IPS DF 4.7 (cell line): ENCODE measurements around the gene FAM53A.
"Not testable (repeated sequence)": the region's sequence is repeated elsewhere in the genome, so short reads cannot be mapped to it uniquely, and the experiment has no call there.

Source experiments
- DNase-seq: peaks from one replicate; pipeline ENCODE4 v3.0.0-alpha.2; 2013; ENCODE audit warnings: low spot score; ENCODE audit errors: extremely low read depth

FAM53A gene

GRCh38 chr4:1685235-1686150, 1.4 kb upstream of the FAM53A start:
- DNase-seq, result no peak

- no peak for DNase-seq
Observed at GRCh38 chr4:1684506-1685234, 557 bp upstream of the FAM53A start.

- DNase-seq, result no peak
Observed at GRCh38 chr4:1683261-1683735, 815 bp downstream of the FAM53A start.

DNA sequence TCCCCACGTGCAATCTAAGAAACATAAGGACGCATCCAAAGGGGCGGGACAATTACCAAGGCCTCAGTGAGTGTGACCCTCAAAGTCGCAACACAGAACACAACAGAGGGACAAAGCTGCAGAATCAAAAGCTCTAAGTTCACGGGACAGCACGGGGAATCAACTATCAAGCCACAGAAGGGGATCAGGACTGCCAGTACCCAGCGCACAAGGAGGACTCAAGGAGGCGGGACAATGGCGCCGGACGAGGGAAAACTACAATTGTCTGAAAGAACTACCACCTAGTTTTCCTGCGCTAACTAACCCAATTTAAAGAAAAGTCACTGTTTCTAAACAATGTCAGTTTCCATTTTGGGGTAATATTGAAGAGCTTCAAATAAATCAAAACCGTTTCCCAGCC, 1.3 kb downstream of the FAM53A start:
- no peak for DNase-seq

DNA sequence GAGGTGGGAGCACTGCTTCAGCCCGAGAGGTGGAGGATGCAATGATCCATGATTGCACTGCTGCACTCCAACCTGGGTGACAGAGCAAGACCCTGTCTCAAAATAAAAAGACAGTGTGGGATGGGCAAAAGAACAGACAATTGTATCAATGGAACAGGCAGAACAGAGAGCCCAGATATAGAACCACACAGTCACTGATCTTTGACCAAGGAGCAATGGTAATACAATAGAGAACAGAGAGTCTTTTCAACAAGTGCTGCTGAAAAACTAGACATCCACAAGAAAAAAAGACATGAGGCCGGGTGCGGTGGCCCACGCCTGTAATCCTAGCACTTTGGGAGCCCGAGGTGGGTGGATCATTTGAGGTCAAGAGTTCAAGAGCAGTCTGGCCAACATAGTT, 5.9 kb downstream of the FAM53A start:
- DNase-seq, result no peak

- DNase-seq, result no peak
Observed at GRCh38 chr4:1676605-1677525, 7.2 kb downstream of the FAM53A start.

DNA sequence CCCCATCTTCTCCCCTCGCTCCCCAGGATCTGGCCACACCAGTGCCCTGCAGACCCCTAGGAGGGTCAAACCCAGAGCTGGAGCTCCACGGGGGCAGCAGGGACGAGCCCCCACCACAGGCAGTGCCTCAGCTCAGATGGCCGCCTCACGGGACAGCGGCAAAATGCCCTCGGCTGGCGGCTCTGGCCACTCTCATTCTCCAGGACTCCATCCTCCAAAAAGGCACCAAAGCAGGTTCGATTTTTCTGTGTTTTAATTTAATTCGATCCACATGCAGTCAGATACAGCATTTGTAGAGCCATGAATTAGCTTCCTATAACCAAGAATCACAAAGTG, 8.3 kb downstream of the FAM53A start:
- no peak for DNase-seq

GRCh38 chr4:1675136-1675801, 8.8 kb downstream of the FAM53A start:
- no peak for DNase-seq

GRCh38 chr4:1674682-1675081, 9.4 kb downstream of the FAM53A start:
- no peak for DNase-seq

DNA sequence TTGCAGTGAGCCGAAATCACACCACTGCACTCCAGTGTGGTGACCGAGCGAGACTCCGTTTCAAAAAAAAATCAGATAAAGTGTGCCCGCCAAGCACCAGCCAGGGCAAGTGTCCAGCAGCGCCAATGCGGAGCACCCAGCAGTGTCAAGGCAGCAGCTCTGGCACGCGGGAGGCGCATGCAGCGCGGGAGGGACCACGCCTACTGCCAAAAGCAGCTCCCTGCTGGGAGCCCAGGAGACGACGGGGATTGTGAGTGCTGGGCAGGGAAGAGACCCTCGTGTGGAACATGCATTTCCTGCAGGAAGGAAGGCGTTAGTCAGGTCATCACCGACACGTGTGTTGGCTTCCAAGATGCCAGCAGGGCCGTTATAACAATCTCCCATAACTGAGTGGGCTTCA, 10.4 kb downstream of the FAM53A start:
- DNase-seq, result no peak

DNA sequence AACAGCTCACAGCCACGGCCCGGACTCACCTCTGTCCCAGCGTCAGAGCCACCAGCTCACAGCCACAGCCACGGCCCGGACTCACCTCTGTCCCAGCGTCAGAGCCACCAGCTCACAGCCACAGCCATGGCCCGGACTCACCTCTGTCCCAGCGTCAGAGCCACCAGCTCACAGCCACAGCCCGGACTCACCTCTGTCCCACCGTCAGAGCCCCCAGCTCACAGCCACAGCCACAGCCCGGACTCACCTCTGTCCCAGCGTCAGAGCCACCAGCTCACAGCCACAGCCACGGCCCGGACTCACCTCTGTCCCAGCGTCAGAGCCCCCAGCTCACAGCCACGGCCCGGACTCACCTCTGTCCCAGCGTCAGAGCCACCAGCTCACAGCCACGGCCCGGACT, 13.1 kb downstream of the FAM53A start:
- not testable (repeated sequence) for DNase-seq

- no peak for DNase-seq
Observed at GRCh38 chr4:1670279-1670678, 13.8 kb downstream of the FAM53A start.

DNA sequence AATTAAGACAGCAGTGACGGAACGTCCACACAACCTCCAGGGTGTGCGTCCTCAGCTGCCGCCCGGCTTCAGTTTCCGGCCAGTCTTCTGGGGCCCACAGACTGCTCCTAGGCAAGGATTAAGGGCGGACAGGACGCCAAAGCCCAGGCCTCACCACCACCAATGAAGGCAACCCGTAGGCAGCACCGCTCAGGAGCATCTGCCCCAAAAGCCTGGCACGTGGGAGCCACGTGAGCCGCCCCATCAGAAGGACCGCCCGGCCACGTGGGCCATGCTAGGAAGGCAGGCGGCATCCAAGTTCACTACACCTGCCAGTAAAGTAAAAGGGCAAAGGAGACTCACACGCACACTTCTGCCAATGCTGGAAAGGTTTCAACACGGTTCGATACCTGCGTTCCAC, 14.3 kb downstream of the FAM53A start:
- DNase-seq, result no peak

DNA sequence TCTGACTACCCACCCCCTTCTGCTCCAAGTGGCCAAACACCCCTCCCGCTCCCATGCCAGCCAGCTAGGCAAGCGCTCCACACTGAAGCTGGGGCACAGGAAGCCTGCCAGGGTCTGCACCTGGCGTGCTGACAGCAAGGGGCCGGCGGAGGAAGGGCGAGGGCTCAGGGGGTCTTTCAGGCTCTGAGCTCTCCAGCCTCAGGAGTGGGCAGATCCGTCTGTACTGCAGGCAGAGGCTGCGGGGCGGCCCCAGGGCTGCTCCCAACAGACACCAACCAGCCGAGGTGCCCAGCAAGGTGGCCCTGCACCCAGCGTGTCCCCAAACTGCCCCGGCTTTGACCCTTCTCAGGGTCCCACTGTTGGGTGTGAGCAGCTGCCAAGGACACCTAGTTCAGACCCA, 14.8 kb downstream of the FAM53A start:
- DNase-seq, result no peak

DNA sequence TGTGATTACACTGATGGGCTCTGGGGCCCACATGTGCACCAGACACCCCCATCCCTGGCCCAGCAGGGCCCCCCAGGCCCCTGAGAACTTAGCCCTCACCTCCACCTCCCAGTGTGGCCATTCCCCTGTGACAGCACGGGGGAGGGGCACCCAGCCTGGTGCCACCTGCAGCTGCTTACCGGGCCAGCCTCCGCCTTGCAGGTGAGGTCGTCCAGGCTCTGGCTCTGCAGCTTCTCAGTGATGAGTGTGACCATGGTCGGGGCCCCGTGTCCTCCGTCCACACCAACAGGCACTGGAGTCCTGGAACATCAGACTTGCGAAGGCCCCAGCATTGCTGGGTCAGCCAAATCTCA, 15.6 kb downstream of the FAM53A start:
- no peak for DNase-seq

- no peak for DNase-seq
Observed at GRCh38 chr4:1667273-1667672, 16.8 kb downstream of the FAM53A start.

GRCh38 chr4:1666391-1666790, 17.7 kb downstream of the FAM53A start:
- DNase-seq, result no peak

DNA sequence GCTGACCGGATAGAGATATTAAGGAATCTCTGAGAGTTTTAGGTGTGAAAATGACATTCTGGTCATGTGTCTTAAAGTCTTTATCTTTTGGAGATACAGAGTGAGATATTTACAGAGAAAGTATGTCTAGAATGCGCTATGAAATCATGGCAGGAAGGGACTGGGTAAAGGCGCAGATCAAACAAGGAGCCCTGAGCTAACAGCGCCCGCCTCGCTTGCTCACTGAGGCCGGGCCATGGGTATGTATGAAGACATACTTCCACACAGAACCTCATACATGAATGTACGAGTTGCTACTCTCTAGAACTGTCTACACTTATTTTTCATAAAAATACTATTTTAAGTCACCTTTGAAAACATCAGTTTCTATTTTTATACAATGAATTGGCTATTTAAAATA, 20.0 kb downstream of the FAM53A start:
- DNase-seq, result no peak

GRCh38 chr4:1663549-1663948, 20.6 kb downstream of the FAM53A start:
- DNase-seq, result no peak

DNA sequence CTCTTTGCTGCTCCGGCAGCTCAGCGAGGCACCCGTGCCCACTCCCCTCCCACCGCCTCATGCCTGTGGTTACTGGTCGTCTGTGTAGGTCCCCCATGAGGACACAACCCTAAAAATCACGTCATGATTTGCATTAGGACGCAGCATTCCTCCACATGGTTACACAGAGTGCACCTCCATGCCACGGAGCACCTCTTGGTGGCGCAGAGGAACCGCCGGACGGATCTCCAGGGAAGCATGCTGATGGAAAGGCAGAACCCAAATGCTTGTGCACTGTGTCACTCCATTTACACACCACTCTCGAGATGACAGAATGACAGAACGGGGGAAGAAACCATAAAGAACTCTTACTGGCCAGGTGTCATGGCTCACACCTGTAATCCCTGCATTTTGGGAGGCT, 22.4 kb downstream of the FAM53A start:
- no peak for DNase-seq
